GM23248 (cell line): Measurements from ENCODE around the gene DNAH2. TPM values are rescaled to one million over a fixed set of nuclear protein-coding genes. Genes with fewer than 3 reads are reported as not detected.

ENCODE experiments used
- DNase-seq: peaks from one replicate; pipeline ENCODE4 v3.0.0-alpha.2; 2015
- H2AFZ ChIP-seq: fragments of 200-600 bp; sonication (generic); 2 replicates; pipeline ENCODE4 v1.6.1; 2016; ENCODE audit warnings: antibody characterized with exemption
- H3F3A ChIP-seq: fragments of 200-600 bp; sonication (generic); 2 replicates; pipeline ENCODE4 v1.6.1; 2016; ENCODE audit warnings: mild to moderate bottlenecking, antibody characterized with exemption, mixed run types; ENCODE audit not compliant: insufficient read depth
- H3K27ac ChIP-seq: fragments of 200-600 bp; sonication (generic); 2 replicates; pipeline ENCODE4 v1.5.1; 2016; ENCODE audit warnings: mild to moderate bottlenecking
- H3K27me3 ChIP-seq: fragments of 200-600 bp; sonication (generic); replicated peaks from 2 replicates; pipeline ENCODE4 v1.6.1; 2016; ENCODE audit warnings: mild to moderate bottlenecking; ENCODE audit not compliant: insufficient read depth
- H3K36me3 ChIP-seq: fragments of 200-600 bp; sonication (generic); 2 replicates; pipeline ENCODE4 v1.6.1; 2016; ENCODE audit warnings: low read depth, mild to moderate bottlenecking
- H3K4me1 ChIP-seq: fragments of 200-600 bp; sonication (generic); 2 replicates; pipeline ENCODE4 v1.6.1; 2016; ENCODE audit warnings: mild to moderate bottlenecking; ENCODE audit not compliant: insufficient read depth
- H3K4me2 ChIP-seq: fragments of 200-600 bp; sonication (generic); one replicate; pipeline ENCODE4 v1.6.1; 2016; ENCODE audit warnings: mild to moderate bottlenecking; ENCODE audit not compliant: unreplicated experiment
- H3K4me3 ChIP-seq: fragments of 200-600 bp; sonication (generic); 2 replicates; pipeline ENCODE4 v1.5.1; 2016; ENCODE audit warnings: mild to moderate bottlenecking
- H3K79me2 ChIP-seq: fragments of 200-600 bp; sonication (generic); 2 replicates; pipeline ENCODE4 v1.6.1; 2016; ENCODE audit warnings: mild to moderate bottlenecking; ENCODE audit not compliant: insufficient read depth
- H3K9ac ChIP-seq: fragments of 200-600 bp; sonication (generic); 2 replicates; pipeline ENCODE4 v1.6.1; 2016; ENCODE audit warnings: mild to moderate bottlenecking
- H3K9me2 ChIP-seq: fragments of 200-600 bp; sonication (generic); 2 replicates; pipeline ENCODE4 v1.6.1; 2016; ENCODE audit warnings: mixed run types, mild to moderate bottlenecking, moderate library complexity; ENCODE audit not compliant: insufficient read depth
- H3K9me3 ChIP-seq: fragments of 200-600 bp; sonication (generic); one replicate; pipeline ENCODE4 v1.6.1; 2017; ENCODE audit warnings: low read depth
- H4K20me1 ChIP-seq: fragments of 200-600 bp; sonication (generic); 2 replicates; pipeline ENCODE4 v1.6.0; 2016; ENCODE audit not compliant: insufficient read depth
- EZH2 ChIP-seq: fragments of 200-600 bp; sonication (generic); IDR thresholded peaks from 2 replicates; pipeline ENCODE4 v1.6.1; 2018; ENCODE audit warnings: antibody characterized with exemption, mild to moderate bottlenecking; ENCODE audit not compliant: insufficient read depth, poor library complexity, severe bottlenecking
- EZH2phosphoT487 ChIP-seq: fragments of 200-600 bp; sonication (generic); IDR thresholded peaks from 2 replicates; pipeline ENCODE4 v1.6.1; 2018; ENCODE audit warnings: antibody characterized with exemption, moderate library complexity, mild to moderate bottlenecking, low read depth; ENCODE audit not compliant: insufficient read depth
- WGBS, 2 experiments: methylation state at CpG; one replicate each; pipeline ENCODE4 v1.1.6; 2015 to 2017; ENCODE audit warnings: low lambda C conversion rate in 2 of 2, low coverage in 1 of 2; ENCODE audit errors: missing lambda C conversion rate in 2 of 2; 5-methylcytosine and 5-hydroxymethylcytosine counted together
- in situ Hi-C: fragments of 300-500 bp; cut with MboI; formaldehyde crosslinking; loops from 2 replicates; pipeline ENCODE4 v1.15.0; 2020
- polyA plus RNA-seq: library from polyadenylated mRNA; unstranded; fragments of >200 nt; fragmentation: Nextera tagmentation; extraction: Ambion mirVana; gene quantifications from 2 replicates; pipeline ENCODE4 v1.2.1, GENCODE V29; 2016
- total RNA-seq: library from RNA; depleted of rRNA; stranded (reverse); fragments of >200 nt; shearing (Covaris generic); gene quantifications from 2 replicates; pipeline ENCODE4 v1.2.3, GENCODE V29; 2014; rRNA removed

DNAH2 gene, protein sequence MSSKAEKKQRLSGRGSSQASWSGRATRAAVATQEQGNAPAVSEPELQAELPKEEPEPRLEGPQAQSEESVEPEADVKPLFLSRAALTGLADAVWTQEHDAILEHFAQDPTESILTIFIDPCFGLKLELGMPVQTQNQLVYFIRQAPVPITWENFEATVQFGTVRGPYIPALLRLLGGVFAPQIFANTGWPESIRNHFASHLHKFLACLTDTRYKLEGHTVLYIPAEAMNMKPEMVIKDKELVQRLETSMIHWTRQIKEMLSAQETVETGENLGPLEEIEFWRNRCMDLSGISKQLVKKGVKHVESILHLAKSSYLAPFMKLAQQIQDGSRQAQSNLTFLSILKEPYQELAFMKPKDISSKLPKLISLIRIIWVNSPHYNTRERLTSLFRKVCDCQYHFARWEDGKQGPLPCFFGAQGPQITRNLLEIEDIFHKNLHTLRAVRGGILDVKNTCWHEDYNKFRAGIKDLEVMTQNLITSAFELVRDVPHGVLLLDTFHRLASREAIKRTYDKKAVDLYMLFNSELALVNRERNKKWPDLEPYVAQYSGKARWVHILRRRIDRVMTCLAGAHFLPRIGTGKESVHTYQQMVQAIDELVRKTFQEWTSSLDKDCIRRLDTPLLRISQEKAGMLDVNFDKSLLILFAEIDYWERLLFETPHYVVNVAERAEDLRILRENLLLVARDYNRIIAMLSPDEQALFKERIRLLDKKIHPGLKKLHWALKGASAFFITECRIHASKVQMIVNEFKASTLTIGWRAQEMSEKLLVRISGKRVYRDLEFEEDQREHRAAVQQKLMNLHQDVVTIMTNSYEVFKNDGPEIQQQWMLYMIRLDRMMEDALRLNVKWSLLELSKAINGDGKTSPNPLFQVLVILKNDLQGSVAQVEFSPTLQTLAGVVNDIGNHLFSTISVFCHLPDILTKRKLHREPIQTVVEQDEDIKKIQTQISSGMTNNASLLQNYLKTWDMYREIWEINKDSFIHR (N-terminal part only)
- not detected in 2 replicates for total RNA-seq
- polyA plus RNA-seq = not detected in 2 replicates

GRCh38 chr17:7716901-7717755 is at the start of gene DNAH2:
TSS of gene DNAH2 (plus strand) at chr17:7717744. CDS start at chr17:7719735, 1,991 bp downstream.
- 1 to 2% methylated on average over 51 to 56 of the region's 64 CpGs for WGBS, 2 experiments
- Histone ChIP-seq H3K36me3 (no peaks in the 10 kb centered on the region), H3K9me2 (no peaks in the 10 kb centered on the region), H4K20me1 (no peaks in the 10 kb centered on the region), H3K27ac (no peak within 1 kb of the TSS), H3F3A (no peaks in the 10 kb centered on the region), H3K4me2 (peak within 1 kb of the TSS; percentile 99), H3K9me3 (no peaks in the 10 kb centered on the region), H3K9ac (peak within 1 kb of the TSS; percentile 79), H3K4me3 (peak within 1 kb of the TSS; percentile 97), H3K79me2 (no peaks in the 10 kb centered on the region), H3K4me1 (peaks cover 4% of the 10 kb centered on the region; the same call in 1 of the 2 replicates), H3K27me3 (peaks cover 7% of the 10 kb centered on the region; the same call in 1 of the 2 replicates), H2AFZ (peak within 1 kb of the TSS; percentile 99)
- TF ChIP-seq EZH2 = no peak
- in situ Hi-C loops = no loop called here
- DNase-seq = peak; percentile 91

- Histone ChIP-seq H3K4me2 (no peak overlapping the region), H3K4me1 (no peaks in the 10 kb centered on the region), H3K9me3 (no peaks in the 10 kb centered on the region), H3K4me3 (no peak overlapping the region), H3K27me3 (no peaks in the 10 kb centered on the region), H3K9ac (no peak overlapping the region), H3F3A (no peaks in the 10 kb centered on the region), H3K36me3 (peaks cover 5% of the 10 kb centered on the region; the same call in 1 of the 2 replicates), H2AFZ (no peak overlapping the region), H4K20me1 (no peaks in the 10 kb centered on the region), H3K79me2 (no peaks in the 10 kb centered on the region), H3K9me2 (no peaks in the 10 kb centered on the region), H3K27ac (no peak overlapping the region)
- in situ Hi-C loops = no loop called here
- no peak for DNase-seq
- TF ChIP-seq EZH2 (no peak), EZH2phosphoT487 (no peak)
- WGBS, 2 experiments = 95 to 96% methylated on average over 7 of the region's 7 CpGs
Measured at GRCh38 chr17:7668482-7668881, 49.1 kb upstream of the DNAH2 start.

- H3K4me2 ChIP-seq = no peak overlapping the region
- WGBS, 2 experiments = 98 to 100% methylated on average over 2 of the region's 2 CpGs
- H3K9me2 ChIP-seq = no peaks in the 10 kb centered on the region
- no peak overlapping the region for H2AFZ ChIP-seq
- H3K36me3 ChIP-seq = peaks cover 11% of the 10 kb centered on the region; the same call in 1 of the 2 replicates
- no peaks in the 10 kb centered on the region for H4K20me1 ChIP-seq
- H3K27ac ChIP-seq = no peak overlapping the region
- no peaks in the 10 kb centered on the region for H3K27me3 ChIP-seq
- H3K9ac ChIP-seq = no peak overlapping the region
- no peak overlapping the region for H3K4me3 ChIP-seq
- H3K4me1 ChIP-seq = no peaks in the 10 kb centered on the region
- H3K79me2 ChIP-seq = no peaks in the 10 kb centered on the region
- no peaks in the 10 kb centered on the region for H3F3A ChIP-seq
- no peaks in the 10 kb centered on the region for H3K9me3 ChIP-seq
- TF ChIP-seq EZH2 (no peak), EZH2phosphoT487 (no peak)
- in situ Hi-C loops = no loop called here
- no peak for DNase-seq
Measured at GRCh38 chr17:7673239-7673638, 44.3 kb upstream of the DNAH2 start.

DNA sequence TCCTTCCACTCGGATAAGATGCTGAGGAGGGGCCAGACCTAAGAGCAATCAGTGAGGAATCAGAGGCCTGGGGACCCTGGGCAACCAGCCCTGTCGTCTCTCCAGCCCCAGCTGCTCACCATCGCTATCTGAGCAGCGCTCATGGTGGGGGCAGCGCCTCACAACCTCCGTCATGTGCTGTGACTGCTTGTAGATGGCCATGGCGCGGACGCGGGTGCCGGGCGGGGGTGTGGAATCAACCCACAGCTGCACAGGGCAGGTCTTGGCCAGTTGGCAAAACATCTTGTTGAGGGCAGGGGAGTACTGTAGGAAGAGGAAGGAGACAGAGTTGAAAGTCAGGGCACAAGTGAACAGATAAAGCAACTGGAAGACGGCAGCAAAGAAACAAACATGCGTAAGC is 42.6 kb upstream of the DNAH2 start:
- TF ChIP-seq EZH2phosphoT487 (no peak), EZH2 (no peak)
- no peaks in the 10 kb centered on the region for H3K27me3 ChIP-seq
- in situ Hi-C loops = no loop called here
- H4K20me1 ChIP-seq = no peaks in the 10 kb centered on the region
- H3K4me1 ChIP-seq = no peaks in the 10 kb centered on the region
- WGBS, 2 experiments = 88 to 90% methylated on average over 14 of the region's 14 CpGs
- H3K9ac ChIP-seq = no peak overlapping the region
- H3K79me2 ChIP-seq = peaks cover 7% of the 10 kb centered on the region
- no peaks in the 10 kb centered on the region for H3K9me3 ChIP-seq
- no peak overlapping the region for H3K27ac ChIP-seq
- H3K4me3 ChIP-seq = no peak overlapping the region
- H3K36me3 ChIP-seq = peaks cover 11% of the 10 kb centered on the region; the same call in 1 of the 2 replicates
- H3K9me2 ChIP-seq = no peaks in the 10 kb centered on the region
- no peaks in the 10 kb centered on the region for H3F3A ChIP-seq
- DNase-seq = no peak
- H2AFZ ChIP-seq = no peak overlapping the region
- H3K4me2 ChIP-seq = no peak overlapping the region
